Small intestine (tissue), 7 donors: ENCODE measurements around the gene VASP. TPM values are rescaled to one million over a fixed set of nuclear protein-coding genes. Genes with fewer than 3 reads are reported as not detected.

Source experiments
- DNase-seq, 2 donors: peaks; one replicate each; pipeline versions ENCODE4 v3.0.0 to v3.0.0-alpha.2; 2013
- FAIRE-seq: peaks from 2 replicates; lab custom pipeline; 2012; peaks lifted over from hg19 to GRCh38; lab: Jason Lieb, UNC
- H3K27ac ChIP-seq, 3 donors: one replicate each; pipeline ENCODE4 v1.5.1; 2013; ENCODE audit warnings: low read length in 2 of 3, mild to moderate bottlenecking in 2 of 3, control low read depth in 1 of 3, inconsistent platforms in 1 of 3, low read depth in 1 of 3, moderate library complexity in 1 of 3
- H3K27me3 ChIP-seq, 3 donors: one replicate each; pipeline ENCODE4 v1.6.1; 2013; ENCODE audit warnings: low read length in 3 of 3, inconsistent platforms in 1 of 3; ENCODE audit not compliant: control insufficient read depth in 3 of 3, insufficient read depth in 3 of 3
- H3K36me3 ChIP-seq, 3 donors: one replicate each; pipeline ENCODE4 v1.6.1; 2013; ENCODE audit warnings: low read length in 3 of 3, inconsistent platforms in 1 of 3, low read depth in 1 of 3, mild to moderate bottlenecking in 1 of 3, moderate library complexity in 1 of 3; ENCODE audit not compliant: control insufficient read depth in 3 of 3, insufficient read depth in 2 of 3
- H3K4me1 ChIP-seq, 3 donors: one replicate each; pipeline ENCODE4 v1.6.1; 2013; ENCODE audit warnings: low read length in 2 of 3, inconsistent platforms in 1 of 3, low read depth in 1 of 3, mild to moderate bottlenecking in 1 of 3, moderate library complexity in 1 of 3; ENCODE audit not compliant: control insufficient read depth in 3 of 3, insufficient read depth in 2 of 3
- H3K4me3 ChIP-seq, 3 donors: one replicate each; pipeline ENCODE4 v1.5.1; 2013; ENCODE audit warnings: low read length in 3 of 3, control low read depth in 1 of 3, inconsistent platforms in 1 of 3, low read depth in 1 of 3, mild to moderate bottlenecking in 1 of 3, moderate library complexity in 1 of 3
- H3K9me3 ChIP-seq, 2 donors: one replicate each; pipeline ENCODE4 v1.6.1; 2013; ENCODE audit warnings: low read depth in 1 of 2, low read length in 1 of 2; ENCODE audit not compliant: control insufficient read depth in 2 of 2, insufficient read depth in 1 of 2
- WGBS, 3 donors: extraction: QIAGEN DNeasy Blood & Tissue Kit; methylation state at CpG; one replicate each; pipeline ENCODE4 v1.1.7; 2013; 5-methylcytosine and 5-hydroxymethylcytosine counted together
- polyA plus RNA-seq, 4 donors: library from polyadenylated mRNA; stranded (reverse) in 3 of 4; unstranded in 1 of 4; fragments of 200-250 nt in 3 of 4; fragments of 120-200 nt in 1 of 4; gene quantifications; one replicate each; pipeline versions ENCODE4 v1.2.1 to v1.2.3, GENCODE V29; 2013
- donor health status: healthy with polysubstance abuse.
- donor health status: control.
- donor health status: control.
- donor health status: Bipolar disorder and iron deficiency.
- donor health status: healthy.

VASP gene
- polyA plus RNA-seq, 4 donors = 50.4 to 132 (median 111) TPM

GRCh38 chr19:45485305-45486077 lies 21.8 kb upstream of the VASP start:
- peaks cover 0 to 4% (median 0%) of the 10 kb centered on the region in 3 donors for H3K36me3 ChIP-seq
- DNase-seq (peak; percentile 95 to 96), FAIRE-seq (no peak)
- H3K4me1 ChIP-seq = peaks cover 0 to 2% (median 0%) of the 10 kb centered on the region in 3 donors
- H3K9me3 ChIP-seq = no peaks in the 10 kb centered on the region
- no peaks in the 10 kb centered on the region for H3K27me3 ChIP-seq
- H3K4me3 ChIP-seq = peak overlapping the region; percentile 61 to 75 (median 67)
- WGBS, 3 donors = 0 to 2% (median 1%) methylated on average over 31 to 35 of the region's 35 CpGs
- peak overlapping the region in 1 of 3 donors; percentile 73 for H3K27ac ChIP-seq

- H3K36me3 ChIP-seq = peaks cover 0 to 4% (median 0%) of the 10 kb centered on the region in 3 donors
- no peaks in the 10 kb centered on the region for H3K9me3 ChIP-seq
- peaks cover 0 to 14% (median 0%) of the 10 kb centered on the region in 3 donors for H3K27me3 ChIP-seq
- H3K4me3 ChIP-seq = no peak overlapping the region
- WGBS, 3 donors = 84 to 88% (median 84%) methylated on average over 15 of the region's 15 CpGs
- peaks cover 0 to 13% (median 0%) of the 10 kb centered on the region in 3 donors for H3K4me1 ChIP-seq
- DNase-seq (no peak), FAIRE-seq (no peak)
- no peak overlapping the region for H3K27ac ChIP-seq
Measured at GRCh38 chr19:45488708-45489107, 18.6 kb upstream of the VASP start.

DNA sequence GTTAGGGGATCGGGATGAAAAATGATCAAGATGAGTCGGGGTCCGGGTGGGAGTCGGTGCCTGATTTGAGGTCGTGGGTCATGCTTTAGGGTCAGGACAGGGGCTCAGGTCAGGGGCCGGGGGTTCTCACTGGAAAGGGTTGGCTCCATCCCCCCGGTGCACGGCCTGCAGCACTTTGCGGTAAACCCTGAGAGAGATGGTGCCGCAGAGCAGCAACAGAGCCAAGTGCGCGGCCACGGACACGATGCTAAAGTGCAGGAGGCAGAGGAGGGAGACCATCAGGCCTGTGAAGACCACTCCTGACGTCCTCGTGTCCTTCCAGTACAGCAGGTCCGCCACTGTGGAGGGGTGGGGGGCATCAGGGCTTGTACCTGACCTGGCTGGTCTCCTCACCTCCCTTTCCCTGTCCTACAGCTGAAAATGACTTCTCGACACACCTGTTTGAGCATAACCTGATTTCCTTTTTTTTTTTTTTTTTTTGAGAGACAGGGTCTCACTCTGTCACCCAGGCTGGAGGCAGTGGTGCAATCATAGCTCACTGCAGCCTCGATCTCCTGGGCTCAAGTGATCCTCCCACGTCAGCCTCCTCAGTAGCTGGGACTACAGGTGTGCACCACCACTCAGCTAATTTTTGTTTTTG lies 17.9 kb upstream of the VASP start:
- DNase-seq (no peak), FAIRE-seq (no peak)
- peaks cover 0 to 13% (median 0%) of the 10 kb centered on the region in 3 donors for H3K4me1 ChIP-seq
- peaks cover 0 to 4% (median 0%) of the 10 kb centered on the region in 3 donors for H3K36me3 ChIP-seq
- H3K27me3 ChIP-seq = peaks cover 0 to 18% (median 0%) of the 10 kb centered on the region in 3 donors
- no peaks in the 10 kb centered on the region for H3K9me3 ChIP-seq
- WGBS, 3 donors = 75 to 89% (median 83%) methylated on average over 20 of the region's 20 CpGs
- no peak overlapping the region for H3K27ac ChIP-seq
- H3K4me3 ChIP-seq = no peak overlapping the region

DNA sequence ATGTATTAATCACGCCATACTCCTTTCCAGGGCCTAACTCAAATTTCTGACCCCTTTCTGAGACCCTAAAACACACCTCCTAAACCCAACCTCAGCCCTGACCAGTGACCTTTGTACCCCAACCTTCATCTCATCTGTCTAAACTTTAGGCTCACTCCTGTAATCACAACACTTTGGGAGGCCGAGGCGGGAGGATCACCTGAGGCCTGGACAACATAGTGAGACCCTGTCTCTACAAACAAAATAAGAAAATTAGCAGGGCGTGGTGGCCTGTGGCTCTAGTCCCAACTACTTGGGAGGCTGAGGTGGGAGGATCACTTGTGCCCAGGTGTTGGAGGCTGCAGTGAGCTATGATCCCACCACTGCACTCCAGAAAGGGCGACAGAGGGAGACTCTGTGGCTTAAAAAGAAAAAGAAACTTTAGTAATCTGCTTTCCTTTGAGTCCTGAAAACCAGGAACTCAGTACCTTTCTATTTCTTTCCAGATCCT lies 15.1 kb upstream of the VASP start:
- H3K4me3 ChIP-seq = peak overlapping the region in 1 of 3 donors; percentile 48
- DNase-seq = no peak
- H3K4me1 ChIP-seq = peaks cover 0 to 23% (median 5%) of the 10 kb centered on the region in 3 donors
- WGBS, 3 donors = 81 to 93% (median 92%) methylated on average over 5 of the region's 5 CpGs
- H3K27ac ChIP-seq = no peak overlapping the region
- FAIRE-seq = no peak
- peaks cover 0 to 43% (median 0%) of the 10 kb centered on the region in 3 donors for H3K27me3 ChIP-seq
- no peaks in the 10 kb centered on the region for H3K9me3 ChIP-seq
- H3K36me3 ChIP-seq = peaks cover 0 to 4% (median 0%) of the 10 kb centered on the region in 3 donors

GRCh38 chr19:45492627-45493470 lies 14.4 kb upstream of the VASP start:
- FAIRE-seq (no peak), DNase-seq (peak in 1 of 2 donors; percentile 51)
- Histone ChIP-seq H3K36me3 (peaks cover 0 to 4% (median 0%) of the 10 kb centered on the region in 3 donors), H3K4me1 (peaks cover 0 to 28% (median 8%) of the 10 kb centered on the region in 3 donors), H3K4me3 (peak overlapping the region; percentile 3 to 48 (median 26)), H3K9me3 (no peaks in the 10 kb centered on the region), H3K27me3 (peaks cover 0 to 49% (median 0%) of the 10 kb centered on the region in 3 donors), H3K27ac (peak overlapping the region in 2 of 3 donors; percentile 19 to 71)
- WGBS, 3 donors = 5 to 13% (median 7%) methylated on average over 23 to 32 of the region's 32 CpGs

GRCh38 chr19:45494261-45494916 lies 12.9 kb upstream of the VASP start:
- no peak for FAIRE-seq
- Histone ChIP-seq H3K4me3 (no peak overlapping the region), H3K27me3 (peaks cover 0 to 64% (median 0%) of the 10 kb centered on the region in 3 donors), H3K4me1 (peaks cover 2 to 40% (median 15%) of the 10 kb centered on the region in 3 donors), H3K9me3 (peaks cover 0 to 4% of the 10 kb centered on the region in 2 donors), H3K27ac (no peak overlapping the region), H3K36me3 (no peaks in the 10 kb centered on the region)
- no peak for DNase-seq
- 86 to 94% (median 91%) methylated on average over 37 to 39 of the region's 39 CpGs for WGBS, 3 donors

DNA sequence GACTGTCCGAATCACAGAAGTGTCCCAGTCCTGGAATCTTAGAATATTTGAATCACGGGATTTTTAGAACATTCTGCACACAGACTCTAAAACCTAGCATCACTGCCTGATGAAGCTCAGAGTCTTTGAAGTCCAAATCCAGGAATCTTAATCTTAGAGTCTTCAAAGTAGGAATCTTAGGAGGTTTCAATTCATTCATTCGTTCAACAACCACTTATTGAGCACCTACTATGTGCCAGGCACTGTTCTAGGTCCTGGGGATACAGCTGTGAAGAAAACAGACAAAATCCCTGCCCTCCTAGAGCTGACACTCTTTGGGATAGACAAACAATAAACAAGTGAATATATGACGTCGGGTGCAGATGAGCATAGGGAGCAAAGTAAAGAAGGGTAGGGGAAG lies 12.1 kb upstream of the VASP start:
- Histone ChIP-seq H3K4me3 (no peak overlapping the region), H3K4me1 (peaks cover 6 to 41% (median 16%) of the 10 kb centered on the region in 3 donors), H3K9me3 (peaks cover 0 to 6% of the 10 kb centered on the region in 2 donors), H3K36me3 (no peaks in the 10 kb centered on the region), H3K27me3 (peaks cover 0 to 70% (median 0%) of the 10 kb centered on the region in 3 donors), H3K27ac (no peak overlapping the region)
- WGBS, 3 donors = 76 to 87% (median 82%) methylated on average over 5 of the region's 5 CpGs
- FAIRE-seq (no peak), DNase-seq (no peak)
